ENCODE measurements around the gene WDR7. TPM values are rescaled to one million over a fixed set of nuclear protein-coding genes. Genes with fewer than 3 reads are reported as not detected.

WDR7 gene
- total RNA-seq, 1 experiment from 2014 or later, result 7.8 TPM

- Histone ChIP-seq H3K4me3 (ENCODE audit: low read depth, low read length) (no peak overlapping the region), H3K4me1 (no peaks in the 10 kb centered on the region), H3K36me3 (ENCODE audit: control insufficient read depth, insufficient read depth, low read length) (no peaks in the 10 kb centered on the region), H3K9me3 (no peaks in the 10 kb centered on the region), H3K27me3 (replicated peaks; ENCODE audit: control insufficient read depth, insufficient read depth, low read length) (no peaks in the 10 kb centered on the region)
- DNase-seq, result no peak
- TF ChIP-seq CTCF (IDR thresholded peaks at IDR 0.05; ENCODE audit: insufficient read depth in 1 of 2, low read depth in 1 of 2, low read length in 1 of 2, severe bottlenecking in 1 of 2, unreplicated experiment in 1 of 2), result no peak
- Mint-ChIP-seq H3K27me3 (ENCODE audit: insufficient read depth, unreplicated experiment) (no peaks in the 10 kb centered on the region), H3K9me3 (ENCODE audit: unreplicated experiment) (no peaks in the 10 kb centered on the region), H3K36me3 (ENCODE audit: insufficient read depth, unreplicated experiment) (no peaks in the 10 kb centered on the region), H3K4me3 (ENCODE audit: unreplicated experiment) (no peak overlapping the region), H3K27ac (ENCODE audit: unreplicated experiment) (no peak overlapping the region), H3K4me1 (ENCODE audit: low read depth, unreplicated experiment) (no peaks in the 10 kb centered on the region)
- ChIA-PET CTCF (no interaction called here), POLR2A (no interaction called here)
- BruUV-seq (replicated peaks), result no TSS peak
- intact Hi-C loops (cut with micrococcal nuclease; ENCODE audit: unreplicated experiment), result no loop called here
Observed at GRCh38 chr18:56967035-56967434, 315.9 kb downstream of the WDR7 start.

GRCh38 chr18:56973487-56973886 lies 322.3 kb downstream of the WDR7 start:
- no peaks in the 10 kb centered on the region for H3K4me1 ChIP-seq
- Mint-ChIP-seq H3K36me3 (ENCODE audit: insufficient read depth, unreplicated experiment) (no peaks in the 10 kb centered on the region), H3K4me1 (ENCODE audit: low read depth, unreplicated experiment) (no peaks in the 10 kb centered on the region)

GRCh38 chr18:56974141-56974540 lies 323.0 kb downstream of the WDR7 start:
- Histone ChIP-seq H3K27me3 (replicated peaks; ENCODE audit: control insufficient read depth, insufficient read depth, low read length) (no peaks in the 10 kb centered on the region), H3K4me1 (no peaks in the 10 kb centered on the region), H3K4me3 (ENCODE audit: low read depth, low read length) (no peak overlapping the region), H3K36me3 (ENCODE audit: control insufficient read depth, insufficient read depth, low read length) (no peaks in the 10 kb centered on the region), H3K9me3 (no peaks in the 10 kb centered on the region)
- no TSS peak for BruUV-seq (replicated peaks)
- H3K4me3 Mint-ChIP-seq (ENCODE audit: unreplicated experiment), result no peak overlapping the region
- no peaks in the 10 kb centered on the region for H3K9me3 Mint-ChIP-seq (ENCODE audit: unreplicated experiment)
- DNase-seq, result no peak
- TF ChIP-seq CTCF (IDR thresholded peaks at IDR 0.05; ENCODE audit: insufficient read depth in 1 of 2, low read depth in 1 of 2, low read length in 1 of 2, severe bottlenecking in 1 of 2, unreplicated experiment in 1 of 2), result no peak
- no peaks in the 10 kb centered on the region for H3K36me3 Mint-ChIP-seq (ENCODE audit: insufficient read depth, unreplicated experiment)
- ChIA-PET POLR2A (no interaction called here), CTCF (no interaction called here)
- H3K27ac Mint-ChIP-seq (ENCODE audit: unreplicated experiment), result no peak overlapping the region
- intact Hi-C loops (cut with micrococcal nuclease; ENCODE audit: unreplicated experiment), result no loop called here
- no peaks in the 10 kb centered on the region for H3K27me3 Mint-ChIP-seq (ENCODE audit: insufficient read depth, unreplicated experiment)
- H3K4me1 Mint-ChIP-seq (ENCODE audit: low read depth, unreplicated experiment), result no peaks in the 10 kb centered on the region

More at GRCh38 chr18:56973487-56973886, 322.3 kb downstream of the WDR7 start:
- CTCF ChIA-PET, result no interaction called here
- DNase-seq, result no peak
- Mint-ChIP-seq H3K27ac (ENCODE audit: unreplicated experiment) (no peak overlapping the region), H3K27me3 (ENCODE audit: insufficient read depth, unreplicated experiment) (no peaks in the 10 kb centered on the region), H3K4me3 (ENCODE audit: unreplicated experiment) (no peak overlapping the region), H3K9me3 (ENCODE audit: unreplicated experiment) (no peaks in the 10 kb centered on the region)
- no peak for TF ChIP-seq CTCF (IDR thresholded peaks at IDR 0.05; ENCODE audit: insufficient read depth in 1 of 2, low read depth in 1 of 2, low read length in 1 of 2, severe bottlenecking in 1 of 2, unreplicated experiment in 1 of 2)
- Histone ChIP-seq H3K9me3 (no peaks in the 10 kb centered on the region), H3K36me3 (ENCODE audit: control insufficient read depth, insufficient read depth, low read length) (no peaks in the 10 kb centered on the region), H3K27me3 (replicated peaks; ENCODE audit: control insufficient read depth, insufficient read depth, low read length) (no peaks in the 10 kb centered on the region), H3K4me3 (ENCODE audit: low read depth, low read length) (no peak overlapping the region)
- BruUV-seq (replicated peaks), result no TSS peak
- intact Hi-C loops (cut with micrococcal nuclease; ENCODE audit: unreplicated experiment), result no loop called here
- POLR2A ChIA-PET, result no interaction called here
